Central memory CD8-positive, alpha-beta T cell (primary cell): ENCODE data around the gene DOP1B.
"Not testable (repeated sequence)": the region's sequence is repeated elsewhere in the genome, so short reads cannot be mapped to it uniquely, and the experiment has no call there.

Experiments used
- ATAC-seq: fragments of 150-1000 bp; cut with Tn5 transposase; replicated peaks from 2 replicates; pipeline ENCODE4 v1.10.0; 2022; ENCODE audit warnings: mild to moderate bottlenecking, moderate FRiP score, moderate number of reproducible peaks; ENCODE audit not compliant: poor library complexity, severe bottlenecking; ENCODE audit errors: extremely low read depth
- DNase-seq, 2 donors: peaks; one replicate each; pipeline ENCODE4 v3.0.0; 2021; ENCODE audit warnings: low spot score in 2 of 2
- H3K27ac Mint-ChIP-seq: one replicate; pipeline ENCODE4 v1.8.0; 2022; ENCODE audit warnings: low read depth, mild to moderate bottlenecking, moderate library complexity, mixed read lengths
- H3K27me3 Mint-ChIP-seq: one replicate; pipeline ENCODE4 v1.8.0; 2022; ENCODE audit warnings: mixed read lengths
- H3K36me3 Mint-ChIP-seq: one replicate; pipeline ENCODE4 v1.8.0; 2022; ENCODE audit warnings: mild to moderate bottlenecking, moderate library complexity, mixed read lengths; ENCODE audit not compliant: insufficient read depth
- H3K4me1 Mint-ChIP-seq: one replicate; pipeline ENCODE4 v1.8.0; 2022; ENCODE audit warnings: mixed read lengths
- H3K4me3 Mint-ChIP-seq: one replicate; pipeline ENCODE4 v1.8.0; 2022; ENCODE audit warnings: mild to moderate bottlenecking, moderate library complexity, mixed read lengths
- H3K9me3 Mint-ChIP-seq: one replicate; pipeline ENCODE4 v1.8.0; 2022; ENCODE audit warnings: mixed read lengths

DOP1B gene

GRCh38 chr21:36185523-36185922 lies 28.9 kb downstream of the DOP1B start:
- H3K9me3 Mint-ChIP-seq: no peaks in the 10 kb centered on the region
- no peaks in the 10 kb centered on the region for H3K27me3 Mint-ChIP-seq
- no peaks in the 10 kb centered on the region for H3K4me1 Mint-ChIP-seq
- DNase-seq: no peak
- no peaks in the 10 kb centered on the region for H3K36me3 Mint-ChIP-seq
- ATAC-seq: no peak
- H3K27ac Mint-ChIP-seq: no peak overlapping the region
- no peak overlapping the region for H3K4me3 Mint-ChIP-seq

- Mint-ChIP-seq H3K27me3 (no peaks in the 10 kb centered on the region), H3K27ac (no peak overlapping the region), H3K4me1 (no peaks in the 10 kb centered on the region), H3K4me3 (no peak overlapping the region), H3K9me3 (no peaks in the 10 kb centered on the region), H3K36me3 (peaks cover 3% of the 10 kb centered on the region)
- ATAC-seq (no peak), DNase-seq (no peak)
Measured at GRCh38 chr21:36186081-36186480, 29.5 kb downstream of the DOP1B start.

- ATAC-seq: no peak
- DNase-seq: no peak
- Mint-ChIP-seq H3K9me3 (no peaks in the 10 kb centered on the region), H3K36me3 (peaks cover 3% of the 10 kb centered on the region), H3K27ac (no peak overlapping the region), H3K4me1 (no peaks in the 10 kb centered on the region), H3K4me3 (no peak overlapping the region), H3K27me3 (no peaks in the 10 kb centered on the region)
Measured at GRCh38 chr21:36186506-36187399, 30.1 kb downstream of the DOP1B start.

- Mint-ChIP-seq H3K36me3 (peaks cover 3% of the 10 kb centered on the region), H3K4me3 (no peak overlapping the region), H3K4me1 (no peaks in the 10 kb centered on the region), H3K9me3 (no peaks in the 10 kb centered on the region), H3K27me3 (no peaks in the 10 kb centered on the region), H3K27ac (no peak overlapping the region)
- ATAC-seq (no peak), DNase-seq (no peak)
Measured at GRCh38 chr21:36188081-36188681, 31.6 kb downstream of the DOP1B start.

GRCh38 chr21:36188937-36189336 lies 32.3 kb downstream of the DOP1B start:
- ATAC-seq (no peak), DNase-seq (no peak)
- Mint-ChIP-seq H3K27ac (no peak overlapping the region), H3K9me3 (no peaks in the 10 kb centered on the region), H3K36me3 (peaks cover 3% of the 10 kb centered on the region), H3K27me3 (no peaks in the 10 kb centered on the region), H3K4me1 (no peaks in the 10 kb centered on the region), H3K4me3 (no peak overlapping the region)

- ATAC-seq (no peak), DNase-seq (no peak)
- Mint-ChIP-seq H3K27me3 (no peaks in the 10 kb centered on the region), H3K36me3 (peaks cover 3% of the 10 kb centered on the region), H3K27ac (no peak overlapping the region), H3K4me1 (no peaks in the 10 kb centered on the region), H3K4me3 (no peak overlapping the region), H3K9me3 (no peaks in the 10 kb centered on the region)
Measured at GRCh38 chr21:36190736-36191135, 34.1 kb downstream of the DOP1B start.

- H3K27me3 Mint-ChIP-seq: no peaks in the 10 kb centered on the region
- no peak overlapping the region for H3K27ac Mint-ChIP-seq
- no peaks in the 10 kb centered on the region for H3K4me1 Mint-ChIP-seq
- H3K36me3 Mint-ChIP-seq: peaks cover 3% of the 10 kb centered on the region
- no peak overlapping the region for H3K4me3 Mint-ChIP-seq
- ATAC-seq (no peak), DNase-seq (no peak)
- H3K9me3 Mint-ChIP-seq: no peaks in the 10 kb centered on the region
Measured at GRCh38 chr21:36193200-36193599, 36.6 kb downstream of the DOP1B start.

- DNase-seq (no peak), ATAC-seq (no peak)
- Mint-ChIP-seq H3K27me3 (no peaks in the 10 kb centered on the region), H3K36me3 (peaks cover 3% of the 10 kb centered on the region), H3K9me3 (no peaks in the 10 kb centered on the region), H3K4me3 (no peak overlapping the region), H3K4me1 (no peaks in the 10 kb centered on the region), H3K27ac (no peak overlapping the region)
Measured at GRCh38 chr21:36194024-36194423, 37.4 kb downstream of the DOP1B start.

- H3K4me3 Mint-ChIP-seq: no peak overlapping the region
- H3K27ac Mint-ChIP-seq: no peak overlapping the region
- no peaks in the 10 kb centered on the region for H3K4me1 Mint-ChIP-seq
- no peaks in the 10 kb centered on the region for H3K9me3 Mint-ChIP-seq
- no peak for ATAC-seq
- peaks cover 3% of the 10 kb centered on the region for H3K36me3 Mint-ChIP-seq
- no peaks in the 10 kb centered on the region for H3K27me3 Mint-ChIP-seq
- no peak for DNase-seq
Measured at GRCh38 chr21:36195613-36196012, 39.0 kb downstream of the DOP1B start.

- Mint-ChIP-seq H3K36me3 (peaks cover 3% of the 10 kb centered on the region), H3K9me3 (no peaks in the 10 kb centered on the region), H3K27ac (no peak overlapping the region), H3K4me3 (no peak overlapping the region), H3K27me3 (no peaks in the 10 kb centered on the region), H3K4me1 (no peaks in the 10 kb centered on the region)
- no peak for DNase-seq
- ATAC-seq: no peak
Measured at GRCh38 chr21:36199021-36199420, 42.4 kb downstream of the DOP1B start.

- H3K36me3 Mint-ChIP-seq, H3K4me3 Mint-ChIP-seq, H3K9me3 Mint-ChIP-seq, DNase-seq, H3K27ac Mint-ChIP-seq, H3K27me3 Mint-ChIP-seq, ATAC-seq, H3K4me1 Mint-ChIP-seq: not testable (repeated sequence)
Measured at GRCh38 chr21:36199575-36199974, 43.0 kb downstream of the DOP1B start.

- no peaks in the 10 kb centered on the region for H3K9me3 Mint-ChIP-seq
- H3K4me1 Mint-ChIP-seq: no peaks in the 10 kb centered on the region
- no peaks in the 10 kb centered on the region for H3K27me3 Mint-ChIP-seq
- DNase-seq: no peak
- ATAC-seq: no peak
- H3K27ac Mint-ChIP-seq: no peak overlapping the region
- no peak overlapping the region for H3K4me3 Mint-ChIP-seq
- peaks cover 3% of the 10 kb centered on the region for H3K36me3 Mint-ChIP-seq
Measured at GRCh38 chr21:36200081-36200561, 43.5 kb downstream of the DOP1B start.
